GM23338 (cell line): ENCODE results near the gene TMEM151B. TPM values are rescaled to one million over a fixed set of nuclear protein-coding genes. Genes with fewer than 3 reads are reported as not detected.

Experiments
- ATAC-seq: fragments of 200-7000 bp; cut with Tn5 transposase; 3 replicates; pipeline ENCODE4 v1.9.1; 2020
- DNase-seq: peaks from one replicate; pipeline ENCODE4 v3.0.0-alpha.2; 2015; ENCODE audit warnings: low spot score
- H2AFZ ChIP-seq: fragments of 200-600 bp; sonication (generic); 2 replicates; pipeline ENCODE4 v1.8.0; 2016; ENCODE audit warnings: antibody characterized with exemption, mild to moderate bottlenecking, moderate library complexity
- H3F3A ChIP-seq: fragments of 200-600 bp; sonication (generic); replicated peaks from 2 replicates; pipeline ENCODE4 v1.8.0; 2017; ENCODE audit warnings: antibody characterized with exemption, mixed run types, low read depth
- H3K27ac ChIP-seq: fragments of 200-600 bp; sonication (generic); 2 replicates; pipeline ENCODE4 v1.6.1; 2016; ENCODE audit warnings: low read depth
- H3K27me3 ChIP-seq: fragments of 200-600 bp; sonication (generic); 2 replicates; pipeline ENCODE4 v1.8.0; 2016; ENCODE audit warnings: mild to moderate bottlenecking, mixed run types, moderate library complexity; ENCODE audit not compliant: insufficient read depth
- H3K36me3 ChIP-seq: fragments of 200-600 bp; sonication (generic); 2 replicates; pipeline ENCODE4 v1.8.0; 2016; ENCODE audit warnings: mild to moderate bottlenecking; ENCODE audit not compliant: insufficient read depth
- H3K4me1 ChIP-seq: fragments of 200-600 bp; sonication (generic); 2 replicates; pipeline ENCODE4 v1.8.0; 2016; ENCODE audit warnings: mild to moderate bottlenecking, moderate library complexity; ENCODE audit not compliant: insufficient read depth
- H3K4me2 ChIP-seq: fragments of 200-600 bp; sonication (generic); 2 replicates; pipeline ENCODE4 v1.7.1; 2017; ENCODE audit warnings: mixed run types
- H3K4me3 ChIP-seq: fragments of 200-600 bp; sonication (generic); 2 replicates; pipeline ENCODE4 v1.6.1; 2016; ENCODE audit warnings: mixed run types
- H3K79me2 ChIP-seq: fragments of 200-600 bp; sonication (generic); replicated peaks from 2 replicates; pipeline ENCODE4 v1.8.0; 2017; ENCODE audit warnings: mild to moderate bottlenecking; ENCODE audit not compliant: insufficient read depth
- H3K9me2 ChIP-seq: fragments of 200-600 bp; sonication (generic); 2 replicates; pipeline ENCODE4 v1.8.0; 2017; ENCODE audit not compliant: insufficient read depth
- H4K20me1 ChIP-seq: fragments of 200-600 bp; sonication (generic); replicated peaks from 2 replicates; pipeline ENCODE4 v1.8.0; 2017; ENCODE audit warnings: mild to moderate bottlenecking; ENCODE audit not compliant: insufficient read depth
- H3K27ac Mint-ChIP-seq: 2 replicates; pipeline ENCODE4 v1.8.0; 2020; ENCODE audit warnings: inconsistent platforms, mild to moderate bottlenecking, moderate library complexity, mixed read lengths
- H3K27me3 Mint-ChIP-seq: 3 replicates; pipeline ENCODE4 v1.8.0; 2022; ENCODE audit warnings: low read depth, mild to moderate bottlenecking, moderate library complexity, mixed read lengths, inconsistent platforms; ENCODE audit not compliant: insufficient read depth, poor library complexity
- H3K36me3 Mint-ChIP-seq: 3 replicates; pipeline ENCODE4 v1.8.0; 2021; ENCODE audit warnings: low read depth, mild to moderate bottlenecking, inconsistent platforms, moderate library complexity, mixed read lengths
- H3K4me1 Mint-ChIP-seq: 3 replicates; pipeline ENCODE4 v1.8.0; 2020; ENCODE audit warnings: mild to moderate bottlenecking, inconsistent platforms, mixed read lengths
- H3K4me3 Mint-ChIP-seq: 3 replicates; pipeline ENCODE4 v1.8.0; 2021; ENCODE audit warnings: moderate library complexity, mild to moderate bottlenecking, inconsistent platforms, mixed read lengths
- H3K9me3 Mint-ChIP-seq: 3 replicates; pipeline ENCODE4 v1.8.0; 2020; ENCODE audit warnings: moderate library complexity, mild to moderate bottlenecking, inconsistent platforms, mixed read lengths
- CREB1 ChIP-seq: fragments of 250-450 bp; sonication (Bioruptor Pico); IDR thresholded peaks from 2 replicates; pipeline ENCODE4 v1.5.0; 2020; ENCODE audit warnings: low read depth, mild to moderate bottlenecking, moderate library complexity
- ETS1 ChIP-seq: IDR thresholded peaks from 2 replicates; pipeline ENCODE4 v1.6.1; 2016; ENCODE audit warnings: antibody characterized with exemption
- EZH2 ChIP-seq: fragments of 200-600 bp; sonication (generic); IDR thresholded peaks from one replicate; pipeline ENCODE4 v1.8.0; 2017; ENCODE audit warnings: antibody characterized with exemption, mild to moderate bottlenecking, low read depth; ENCODE audit not compliant: unreplicated experiment
- EZH2phosphoT487 ChIP-seq: fragments of 200-600 bp; sonication (generic); IDR thresholded peaks from one replicate; pipeline ENCODE4 v1.8.1; 2018; ENCODE audit warnings: antibody characterized with exemption; ENCODE audit not compliant: unreplicated experiment
- JUNB ChIP-seq: IDR thresholded peaks from one replicate; pipeline ENCODE4 v1.6.1; 2016; ENCODE audit warnings: antibody characterized with exemption; ENCODE audit not compliant: unreplicated experiment
- NANOG ChIP-seq: IDR thresholded peaks from 2 replicates; pipeline ENCODE4 v1.6.1; 2016; ENCODE audit warnings: antibody characterized with exemption, borderline replicate concordance
- POLR2AphosphoS5 ChIP-seq: IDR thresholded peaks from 2 replicates; pipeline ENCODE4 v1.6.1; 2016; ENCODE audit warnings: antibody characterized with exemption, low read depth
- STAT1 ChIP-seq: IDR thresholded peaks from one replicate; pipeline ENCODE4 v1.6.1; 2016; ENCODE audit warnings: antibody characterized with exemption; ENCODE audit not compliant: unreplicated experiment
- ZNF114 ChIP-seq: fragments of 250-450 bp; sonication (Bioruptor Pico); IDR thresholded peaks from 2 replicates; pipeline ENCODE4 v1.5.0; 2020; ENCODE audit warnings: mild to moderate bottlenecking, moderate library complexity
- ZNF331 ChIP-seq: fragments of 250-450 bp; sonication (Bioruptor Pico); IDR thresholded peaks from 2 replicates; pipeline ENCODE4 v1.5.0; 2020; ENCODE audit warnings: low read depth, mild to moderate bottlenecking, moderate library complexity
- polyA plus RNA-seq: library from polyadenylated mRNA; unstranded; fragments of >200 nt; fragmentation: Nextera tagmentation; extraction: Ambion mirVana; gene quantifications from 2 replicates; pipeline ENCODE4 v1.2.1, GENCODE V29; 2016
- total RNA-seq: library from RNA; depleted of rRNA; stranded (reverse); fragments of >200 nt; shearing (Covaris generic); gene quantifications from 2 replicates; pipeline ENCODE4 v1.2.3, GENCODE V29; 2014
- TF ChIP-seq, protein P1 (sequence below): IDR thresholded peaks from one replicate; pipeline ENCODE4 v1.6.1; 2018; ENCODE audit warnings: antibody characterized with exemption; ENCODE audit not compliant: unreplicated experiment
- TF ChIP-seq, protein P2 (sequence below): fragments of 250-450 bp; sonication (Bioruptor Pico); IDR thresholded peaks from 2 replicates; pipeline ENCODE4 v1.5.0; 2020; ENCODE audit warnings: mild to moderate bottlenecking, moderate library complexity
- TF ChIP-seq, protein P3 (sequence below), 2 experiments: fragments of 200-600 bp in 1 of 2; sonication (generic) in 1 of 2; conservative IDR thresholded peaks; 2 replicates each; pipeline versions ENCODE4 v1.5.1 to v1.6.1; 2016 to 2017; ENCODE audit warnings: antibody characterized with exemption in 2 of 2, low read depth in 2 of 2, mild to moderate bottlenecking in 2 of 2, moderate library complexity in 1 of 2

Gene TMEM151B
- total and polyA plus RNA-seq, 2 experiments from 2014 or later: 0.91 to 14.6 TPM

GRCh38 chr6:44286285-44286565, 16.0 kb downstream of the TMEM151B start:
- no peaks in the 10 kb centered on the region for H3K36me3 ChIP-seq
- peaks cover 7% of the 10 kb centered on the region for H3K4me1 Mint-ChIP-seq
- no peak for DNase-seq
- peaks cover 12% of the 10 kb centered on the region for H3K27me3 Mint-ChIP-seq
- H3K27ac ChIP-seq: no peak overlapping the region
- 0 out of 2 replicates have a peak, but pooled peaks cover 5% of the 10 kb centered on the region for H3K27me3 ChIP-seq
- H3K9me2 ChIP-seq: no peaks in the 10 kb centered on the region
- no peak for ATAC-seq
- no peak overlapping the region for H3K4me3 Mint-ChIP-seq
- H3F3A ChIP-seq: no peaks in the 10 kb centered on the region
- no peaks in the 10 kb centered on the region; the same call in 2 of the 3 replicates for H3K9me3 Mint-ChIP-seq
- H3K79me2 ChIP-seq: no peaks in the 10 kb centered on the region
- H3K4me2 ChIP-seq: no peak overlapping the region
- TF ChIP-seq ETS1: no peak
- TF ChIP-seq ZNF331 (CRISPR knock-in tag): no peak
- no peak for TF ChIP-seq CREB1 (CRISPR knock-in tag)
- TF ChIP-seq ZNF114 (CRISPR knock-in tag): no peak
- TF ChIP-seq NANOG: no peak
- TF ChIP-seq POLR2AphosphoS5: no peak
- TF ChIP-seq, protein P1, sequence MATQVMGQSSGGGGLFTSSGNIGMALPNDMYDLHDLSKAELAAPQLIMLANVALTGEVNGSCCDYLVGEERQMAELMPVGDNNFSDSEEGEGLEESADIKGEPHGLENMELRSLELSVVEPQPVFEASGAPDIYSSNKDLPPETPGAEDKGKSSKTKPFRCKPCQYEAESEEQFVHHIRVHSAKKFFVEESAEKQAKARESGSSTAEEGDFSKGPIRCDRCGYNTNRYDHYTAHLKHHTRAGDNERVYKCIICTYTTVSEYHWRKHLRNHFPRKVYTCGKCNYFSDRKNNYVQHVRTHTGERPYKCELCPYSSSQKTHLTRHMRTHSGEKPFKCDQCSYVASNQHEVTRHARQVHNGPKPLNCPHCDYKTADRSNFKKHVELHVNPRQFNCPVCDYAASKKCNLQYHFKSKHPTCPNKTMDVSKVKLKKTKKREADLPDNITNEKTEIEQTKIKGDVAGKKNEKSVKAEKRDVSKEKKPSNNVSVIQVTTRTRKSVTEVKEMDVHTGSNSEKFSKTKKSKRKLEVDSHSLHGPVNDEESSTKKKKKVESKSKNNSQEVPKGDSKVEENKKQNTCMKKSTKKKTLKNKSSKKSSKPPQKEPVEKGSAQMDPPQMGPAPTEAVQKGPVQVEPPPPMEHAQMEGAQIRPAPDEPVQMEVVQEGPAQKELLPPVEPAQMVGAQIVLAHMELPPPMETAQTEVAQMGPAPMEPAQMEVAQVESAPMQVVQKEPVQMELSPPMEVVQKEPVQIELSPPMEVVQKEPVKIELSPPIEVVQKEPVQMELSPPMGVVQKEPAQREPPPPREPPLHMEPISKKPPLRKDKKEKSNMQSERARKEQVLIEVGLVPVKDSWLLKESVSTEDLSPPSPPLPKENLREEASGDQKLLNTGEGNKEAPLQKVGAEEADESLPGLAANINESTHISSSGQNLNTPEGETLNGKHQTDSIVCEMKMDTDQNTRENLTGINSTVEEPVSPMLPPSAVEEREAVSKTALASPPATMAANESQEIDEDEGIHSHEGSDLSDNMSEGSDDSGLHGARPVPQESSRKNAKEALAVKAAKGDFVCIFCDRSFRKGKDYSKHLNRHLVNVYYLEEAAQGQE: no peak
- TF ChIP-seq STAT1: no peak
- TF ChIP-seq, protein P2, sequence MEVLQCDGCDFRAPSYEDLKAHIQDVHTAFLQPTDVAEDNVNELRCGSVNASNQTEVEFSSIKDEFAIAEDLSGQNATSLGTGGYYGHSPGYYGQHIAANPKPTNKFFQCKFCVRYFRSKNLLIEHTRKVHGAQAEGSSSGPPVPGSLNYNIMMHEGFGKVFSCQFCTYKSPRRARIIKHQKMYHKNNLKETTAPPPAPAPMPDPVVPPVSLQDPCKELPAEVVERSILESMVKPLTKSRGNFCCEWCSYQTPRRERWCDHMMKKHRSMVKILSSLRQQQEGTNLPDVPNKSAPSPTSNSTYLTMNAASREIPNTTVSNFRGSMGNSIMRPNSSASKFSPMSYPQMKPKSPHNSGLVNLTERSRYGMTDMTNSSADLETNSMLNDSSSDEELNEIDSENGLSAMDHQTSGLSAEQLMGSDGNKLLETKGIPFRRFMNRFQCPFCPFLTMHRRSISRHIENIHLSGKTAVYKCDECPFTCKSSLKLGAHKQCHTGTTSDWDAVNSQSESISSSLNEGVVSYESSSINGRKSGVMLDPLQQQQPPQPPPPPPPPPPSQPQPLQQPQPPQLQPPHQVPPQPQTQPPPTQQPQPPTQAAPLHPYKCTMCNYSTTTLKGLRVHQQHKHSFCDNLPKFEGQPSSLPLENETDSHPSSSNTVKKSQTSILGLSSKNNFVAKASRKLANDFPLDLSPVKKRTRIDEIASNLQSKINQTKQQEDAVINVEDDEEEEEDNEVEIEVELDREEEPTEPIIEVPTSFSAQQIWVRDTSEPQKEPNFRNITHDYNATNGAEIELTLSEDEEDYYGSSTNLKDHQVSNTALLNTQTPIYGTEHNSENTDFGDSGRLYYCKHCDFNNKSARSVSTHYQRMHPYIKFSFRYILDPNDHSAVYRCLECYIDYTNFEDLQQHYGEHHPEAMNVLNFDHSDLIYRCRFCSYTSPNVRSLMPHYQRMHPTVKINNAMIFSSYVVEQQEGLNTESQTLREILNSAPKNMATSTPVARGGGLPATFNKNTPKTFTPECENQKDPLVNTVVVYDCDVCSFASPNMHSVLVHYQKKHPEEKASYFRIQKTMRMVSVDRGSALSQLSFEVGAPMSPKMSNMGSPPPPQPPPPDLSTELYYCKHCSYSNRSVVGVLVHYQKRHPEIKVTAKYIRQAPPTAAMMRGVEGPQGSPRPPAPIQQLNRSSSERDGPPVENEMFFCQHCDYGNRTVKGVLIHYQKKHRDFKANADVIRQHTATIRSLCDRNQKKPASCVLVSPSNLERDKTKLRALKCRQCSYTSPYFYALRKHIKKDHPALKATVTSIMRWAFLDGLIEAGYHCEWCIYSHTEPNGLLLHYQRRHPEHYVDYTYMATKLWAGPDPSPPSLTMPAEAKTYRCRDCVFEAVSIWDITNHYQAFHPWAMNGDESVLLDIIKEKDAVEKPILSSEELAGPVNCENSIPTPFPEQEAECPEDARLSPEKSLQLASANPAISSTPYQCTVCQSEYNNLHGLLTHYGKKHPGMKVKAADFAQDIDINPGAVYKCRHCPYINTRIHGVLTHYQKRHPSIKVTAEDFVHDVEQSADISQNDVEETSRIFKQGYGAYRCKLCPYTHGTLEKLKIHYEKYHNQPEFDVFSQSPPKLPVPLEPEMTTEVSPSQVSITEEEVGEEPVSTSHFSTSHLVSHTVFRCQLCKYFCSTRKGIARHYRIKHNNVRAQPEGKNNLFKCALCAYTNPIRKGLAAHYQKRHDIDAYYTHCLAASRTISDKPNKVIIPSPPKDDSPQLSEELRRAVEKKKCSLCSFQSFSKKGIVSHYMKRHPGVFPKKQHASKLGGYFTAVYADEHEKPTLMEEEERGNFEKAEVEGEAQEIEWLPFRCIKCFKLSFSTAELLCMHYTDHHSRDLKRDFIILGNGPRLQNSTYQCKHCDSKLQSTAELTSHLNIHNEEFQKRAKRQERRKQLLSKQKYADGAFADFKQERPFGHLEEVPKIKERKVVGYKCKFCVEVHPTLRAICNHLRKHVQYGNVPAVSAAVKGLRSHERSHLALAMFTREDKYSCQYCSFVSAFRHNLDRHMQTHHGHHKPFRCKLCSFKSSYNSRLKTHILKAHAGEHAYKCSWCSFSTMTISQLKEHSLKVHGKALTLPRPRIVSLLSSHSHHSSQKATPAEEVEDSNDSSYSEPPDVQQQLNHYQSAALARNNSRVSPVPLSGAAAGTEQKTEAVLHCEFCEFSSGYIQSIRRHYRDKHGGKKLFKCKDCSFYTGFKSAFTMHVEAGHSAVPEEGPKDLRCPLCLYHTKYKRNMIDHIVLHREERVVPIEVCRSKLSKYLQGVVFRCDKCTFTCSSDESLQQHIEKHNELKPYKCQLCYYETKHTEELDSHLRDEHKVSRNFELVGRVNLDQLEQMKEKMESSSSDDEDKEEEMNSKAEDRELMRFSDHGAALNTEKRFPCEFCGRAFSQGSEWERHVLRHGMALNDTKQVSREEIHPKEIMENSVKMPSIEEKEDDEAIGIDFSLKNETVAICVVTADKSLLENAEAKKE (CRISPR knock-in tag): no peak
- no peak for TF ChIP-seq JUNB
- TF ChIP-seq EZH2: no peak
- TF ChIP-seq, protein P3, sequence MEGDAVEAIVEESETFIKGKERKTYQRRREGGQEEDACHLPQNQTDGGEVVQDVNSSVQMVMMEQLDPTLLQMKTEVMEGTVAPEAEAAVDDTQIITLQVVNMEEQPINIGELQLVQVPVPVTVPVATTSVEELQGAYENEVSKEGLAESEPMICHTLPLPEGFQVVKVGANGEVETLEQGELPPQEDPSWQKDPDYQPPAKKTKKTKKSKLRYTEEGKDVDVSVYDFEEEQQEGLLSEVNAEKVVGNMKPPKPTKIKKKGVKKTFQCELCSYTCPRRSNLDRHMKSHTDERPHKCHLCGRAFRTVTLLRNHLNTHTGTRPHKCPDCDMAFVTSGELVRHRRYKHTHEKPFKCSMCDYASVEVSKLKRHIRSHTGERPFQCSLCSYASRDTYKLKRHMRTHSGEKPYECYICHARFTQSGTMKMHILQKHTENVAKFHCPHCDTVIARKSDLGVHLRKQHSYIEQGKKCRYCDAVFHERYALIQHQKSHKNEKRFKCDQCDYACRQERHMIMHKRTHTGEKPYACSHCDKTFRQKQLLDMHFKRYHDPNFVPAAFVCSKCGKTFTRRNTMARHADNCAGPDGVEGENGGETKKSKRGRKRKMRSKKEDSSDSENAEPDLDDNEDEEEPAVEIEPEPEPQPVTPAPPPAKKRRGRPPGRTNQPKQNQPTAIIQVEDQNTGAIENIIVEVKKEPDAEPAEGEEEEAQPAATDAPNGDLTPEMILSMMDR (conservative IDR thresholded peaks at IDR 0.05; ENCODE audit: low read depth in 2 of 2): no peak
- TF ChIP-seq EZH2phosphoT487: no peak
- no peaks in the 10 kb centered on the region for H3K4me1 ChIP-seq
- no peak overlapping the region for H2AFZ ChIP-seq
- H3K27ac Mint-ChIP-seq: no peak overlapping the region
- no peaks in the 10 kb centered on the region; the same call in 2 of the 3 replicates for H3K36me3 Mint-ChIP-seq
- H4K20me1 ChIP-seq: no peaks in the 10 kb centered on the region
- no peak overlapping the region for H3K4me3 ChIP-seq
